ENCODE data around the gene G3BP1. TPM values are rescaled to one million over a fixed set of nuclear protein-coding genes. Genes with fewer than 3 reads are reported as not detected.
A peak's percentile ranks its signal among the peaks of the same experiment; 100 is the strongest.

G3BP1 gene
- 142 and 171 TPM in 2 replicates for polyA plus RNA-seq (2014; cell fraction: cytosol; rRNA removed)
- 75.6 and 89.6 TPM in 2 replicates for polyA plus RNA-seq (2014; cell fraction: nucleus; rRNA removed)

DNA sequence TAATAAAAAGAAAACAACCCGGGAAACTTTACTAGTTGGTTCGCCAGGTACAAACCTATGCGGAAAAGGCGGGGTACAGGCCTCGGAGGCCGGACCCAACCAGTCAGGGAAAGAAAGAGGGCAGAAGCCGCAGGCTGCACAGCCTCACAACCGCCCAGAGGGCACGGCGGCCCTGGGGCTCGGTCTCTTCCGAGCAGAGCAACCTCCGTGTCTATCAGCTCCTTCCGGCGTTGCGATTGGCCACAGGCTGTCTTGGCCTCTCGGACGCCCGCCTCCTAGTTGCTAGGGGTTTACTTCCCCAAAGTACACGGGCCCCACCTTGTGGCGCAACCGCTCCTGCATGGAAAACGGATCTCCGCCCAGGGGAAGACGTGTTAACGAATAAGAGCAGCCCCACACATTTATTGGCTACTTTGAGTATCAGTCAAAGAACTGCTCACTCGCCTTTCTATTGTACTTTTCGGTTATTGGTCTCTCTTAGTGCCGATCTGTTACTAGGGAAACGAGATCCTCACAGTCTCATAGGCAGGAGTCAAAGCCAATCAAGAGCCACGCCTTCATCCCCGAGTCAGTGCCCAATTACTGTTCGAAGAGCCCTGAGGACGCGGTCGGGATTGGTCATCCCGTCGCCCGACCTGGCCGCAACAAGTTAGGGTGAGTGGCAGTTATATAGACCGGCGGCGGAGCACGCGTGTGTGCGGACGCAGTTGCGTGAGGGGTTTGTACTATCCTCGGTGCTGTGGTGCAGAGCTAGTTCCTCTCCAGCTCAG is at the start of gene G3BP1:
G3BP1 (plus strand) TSS at position 696 of the 770 bp plus-strand sequence. CDS start 14,667 bp downstream, outside the sequence.
- peak; percentile 100 for DNase-seq (ENCODE audit: low spot score)

DNA sequence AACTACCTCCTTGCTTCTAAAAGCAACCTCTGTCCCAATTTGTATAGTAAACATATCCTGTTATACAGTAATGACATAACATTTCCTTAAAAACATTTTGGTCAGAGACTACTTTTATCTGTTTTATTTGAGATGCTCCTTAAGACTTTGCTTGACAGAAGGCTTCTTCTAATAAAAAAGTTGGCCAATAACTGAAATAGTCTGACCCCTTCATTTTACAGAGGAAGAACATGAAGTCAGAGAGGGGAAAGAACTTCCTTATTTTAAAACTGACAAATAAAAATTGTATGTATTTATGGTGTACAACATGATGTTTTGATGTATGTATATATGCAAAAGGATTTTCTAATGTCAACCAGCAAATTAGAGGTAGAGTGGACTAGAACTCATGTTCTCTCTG is 49.2 kb upstream of the G3BP1 start:
- DNase-seq (ENCODE audit: low spot score) = no peak

DNA sequence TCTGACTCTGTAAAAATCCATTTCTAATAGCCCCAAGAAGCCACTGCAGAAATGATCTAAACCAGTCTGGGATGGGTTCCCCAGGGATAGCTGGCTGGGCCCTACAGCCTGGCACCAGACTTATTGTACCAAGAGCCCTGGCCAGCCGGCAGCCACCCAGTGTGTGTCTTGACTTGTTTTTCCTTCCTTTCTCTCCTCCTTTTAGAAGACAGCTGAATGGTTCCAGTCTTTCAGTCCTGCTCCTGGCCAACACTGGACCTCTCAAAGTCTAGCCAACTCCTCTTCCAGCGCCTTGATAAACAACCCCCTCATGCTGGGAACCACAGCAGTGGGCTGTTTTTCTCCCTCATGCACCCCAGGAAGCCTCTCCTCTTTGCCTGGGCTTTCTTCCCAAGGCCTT is 47.4 kb upstream of the G3BP1 start:
- DNase-seq (ENCODE audit: low spot score) = no peak

DNA sequence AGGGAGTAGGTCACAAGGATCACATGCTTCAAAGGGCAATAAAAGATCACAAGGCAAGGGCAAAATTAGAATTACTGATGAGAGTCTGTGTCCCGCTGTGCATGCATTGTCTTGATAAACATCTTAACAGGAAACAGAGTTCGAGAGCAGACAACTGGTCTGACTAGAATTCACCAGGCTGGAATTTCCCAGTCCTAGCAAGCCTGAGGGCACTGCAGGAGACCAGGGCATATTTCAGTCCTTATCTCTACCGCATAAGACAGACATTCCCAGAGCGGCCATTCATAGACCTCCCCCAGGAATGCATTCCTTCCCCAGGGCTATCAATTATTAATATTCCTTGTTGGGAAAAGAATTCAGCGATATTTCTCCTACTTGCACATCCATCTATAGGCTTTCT is 42.2 kb upstream of the G3BP1 start:
- peak; percentile 44 for DNase-seq (ENCODE audit: low spot score)

DNA sequence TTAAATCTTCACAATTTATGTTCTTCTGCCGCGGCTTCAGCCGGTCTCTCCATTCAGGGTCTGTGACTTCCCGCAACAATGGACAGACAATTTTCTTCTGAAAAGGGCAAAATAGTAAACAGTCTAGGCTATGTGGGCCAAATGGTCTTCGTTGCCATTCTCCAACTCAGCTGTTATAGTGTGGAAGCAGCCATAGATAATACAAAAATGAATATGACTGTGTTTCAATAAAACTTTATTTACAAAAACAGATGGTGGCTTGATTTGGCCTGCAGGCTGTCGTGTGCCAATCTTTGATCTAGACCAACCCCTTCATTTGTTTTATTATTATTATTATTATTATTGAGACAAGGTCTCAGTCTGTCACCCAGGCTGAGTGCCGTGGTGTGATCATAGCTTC is 41.4 kb upstream of the G3BP1 start:
- DNase-seq (ENCODE audit: low spot score) = no peak

DNA sequence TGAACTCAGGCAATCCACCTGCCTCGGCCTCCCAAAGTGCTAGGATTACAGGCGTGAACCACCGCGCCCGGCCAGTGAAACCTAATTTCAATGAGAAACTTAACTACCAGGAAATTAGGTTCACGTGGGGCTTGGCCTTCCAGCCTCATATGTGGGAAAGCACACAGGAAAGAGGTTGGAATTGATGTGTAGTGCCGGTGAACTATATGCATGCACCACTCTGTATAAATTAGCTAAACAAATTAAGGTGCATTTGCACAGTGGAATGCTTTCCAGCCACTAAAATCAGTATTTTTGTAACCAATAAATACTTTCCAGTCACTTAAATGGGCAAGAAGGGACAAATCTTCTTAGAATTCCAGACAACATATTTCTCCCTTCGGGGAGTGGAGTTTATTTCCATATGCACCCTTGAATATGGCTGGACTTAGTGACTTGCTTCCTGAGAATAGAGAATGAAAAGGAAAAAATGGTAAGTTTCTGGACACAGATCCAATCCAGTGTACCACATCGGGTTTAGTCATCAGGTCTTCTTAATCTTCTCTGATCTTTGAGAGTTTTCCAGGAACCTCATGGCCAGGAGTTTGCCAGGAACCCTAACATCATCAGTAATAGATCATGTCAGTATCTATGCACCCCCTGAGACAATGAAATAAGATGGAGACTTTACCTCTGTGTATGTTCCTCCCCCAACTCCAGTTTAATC is 38.2 kb upstream of the G3BP1 start:
- DNase-seq (ENCODE audit: low spot score) = no peak

DNA sequence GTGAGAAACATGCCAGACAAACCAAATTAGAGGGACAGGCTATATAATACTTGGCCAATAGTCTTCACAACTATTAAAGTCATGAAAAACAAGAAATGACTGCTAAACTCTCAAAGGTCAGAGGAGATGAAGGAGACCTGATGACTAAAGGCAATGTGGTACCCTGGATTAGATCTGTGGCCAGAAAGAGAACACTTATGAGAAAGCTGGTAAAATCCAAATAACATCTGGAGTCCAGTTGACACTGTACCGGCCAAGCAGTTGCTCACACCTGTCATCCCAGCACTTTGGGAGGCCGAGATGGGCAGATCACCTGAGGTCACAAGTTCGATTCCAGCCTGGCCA is 37.7 kb upstream of the G3BP1 start:
- no peak for DNase-seq (ENCODE audit: low spot score)

DNA sequence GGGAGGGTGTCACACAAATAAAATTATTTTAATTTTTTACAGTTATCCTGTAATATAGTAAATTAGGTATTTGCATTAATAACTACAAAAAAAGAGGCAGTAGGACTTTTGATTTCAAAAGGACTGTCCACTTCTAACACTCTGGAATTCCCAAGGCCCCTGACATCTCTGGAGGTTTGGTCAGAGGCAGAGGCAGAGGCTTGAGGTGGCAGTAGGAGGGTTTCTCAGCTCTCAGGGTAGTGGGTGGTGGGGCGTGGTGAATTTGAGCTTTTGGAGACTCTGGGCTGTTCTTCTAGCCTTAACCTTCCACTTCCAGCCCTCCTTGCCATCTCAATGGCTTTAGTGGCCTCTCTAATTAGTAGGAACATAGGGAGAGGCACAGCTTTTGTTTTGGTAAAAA is 36.1 kb upstream of the G3BP1 start:
- DNase-seq (ENCODE audit: low spot score) = no peak

DNA sequence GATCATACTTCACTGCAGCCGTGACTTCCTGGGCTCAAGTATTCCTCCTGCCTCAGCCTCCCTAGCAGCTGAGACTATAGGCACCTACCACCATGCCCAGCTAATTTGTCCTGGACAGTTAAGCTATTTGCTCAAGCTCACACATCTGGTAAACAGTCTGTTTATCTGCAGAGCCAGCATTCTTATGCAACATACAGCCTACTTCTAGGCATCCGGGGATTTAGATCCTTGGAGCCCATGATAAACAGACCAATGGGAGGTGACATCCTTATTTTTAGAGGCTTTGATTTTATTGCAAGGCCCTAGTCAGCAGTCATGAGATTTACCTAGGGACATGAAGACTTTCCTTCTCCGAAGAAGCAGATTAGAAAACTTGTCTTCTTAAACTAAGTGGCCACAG is 34.3 kb upstream of the G3BP1 start:
- no peak for DNase-seq (ENCODE audit: low spot score)

DNA sequence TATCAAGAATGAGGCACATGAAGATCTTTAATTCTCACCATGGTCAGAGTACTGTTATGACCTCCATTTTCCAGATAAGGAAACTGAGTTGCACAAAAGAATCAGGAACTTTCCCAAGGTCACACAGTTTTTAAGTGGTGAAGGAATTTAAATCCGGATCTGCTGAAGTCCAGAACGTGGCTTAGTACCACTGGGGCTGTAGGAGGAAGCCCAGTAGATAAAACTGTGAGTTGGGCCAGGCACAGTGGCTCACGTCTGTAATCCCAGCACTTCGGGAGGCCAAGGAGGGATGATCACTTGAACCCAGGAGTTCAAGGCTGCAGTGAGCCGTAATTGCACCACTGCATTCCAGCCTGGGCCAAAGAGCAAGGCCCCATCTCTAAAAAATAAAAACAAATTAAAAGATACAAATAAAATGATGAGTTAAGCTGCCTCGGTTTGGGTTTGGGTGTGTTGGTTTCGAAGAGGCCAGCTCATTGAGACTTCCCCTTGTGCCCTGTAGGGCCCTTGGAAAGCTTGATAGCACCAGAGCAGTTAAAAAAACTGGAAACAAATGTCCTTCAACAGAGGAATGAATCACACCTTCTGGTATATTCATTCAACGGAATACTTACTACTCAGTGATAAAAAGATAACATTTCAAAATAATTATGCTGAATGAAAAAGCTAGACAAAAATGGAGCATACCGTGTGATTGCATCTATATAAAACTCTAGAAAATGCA is 33.5 kb upstream of the G3BP1 start:
- no peak for DNase-seq (ENCODE audit: low spot score)

DNA sequence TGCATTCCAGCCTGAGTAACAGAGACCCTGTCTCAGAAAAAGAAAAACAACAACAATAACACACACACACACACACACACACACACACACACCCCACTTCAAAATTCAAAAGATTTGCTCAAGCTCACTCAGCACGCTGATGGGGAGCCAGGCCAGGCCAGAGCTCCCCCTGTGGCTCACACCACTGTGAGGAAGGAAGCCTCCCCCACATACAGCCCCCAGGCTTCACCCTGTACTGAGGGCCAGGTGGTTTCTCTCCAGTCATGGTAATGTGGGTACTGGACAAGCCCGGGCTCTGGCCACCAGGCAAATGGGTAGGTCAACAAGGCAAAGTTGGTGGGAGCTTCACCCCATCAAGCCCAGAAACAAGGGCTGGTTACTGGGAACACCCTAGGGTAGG is 32.4 kb upstream of the G3BP1 start:
- no peak for DNase-seq (ENCODE audit: low spot score)

DNA sequence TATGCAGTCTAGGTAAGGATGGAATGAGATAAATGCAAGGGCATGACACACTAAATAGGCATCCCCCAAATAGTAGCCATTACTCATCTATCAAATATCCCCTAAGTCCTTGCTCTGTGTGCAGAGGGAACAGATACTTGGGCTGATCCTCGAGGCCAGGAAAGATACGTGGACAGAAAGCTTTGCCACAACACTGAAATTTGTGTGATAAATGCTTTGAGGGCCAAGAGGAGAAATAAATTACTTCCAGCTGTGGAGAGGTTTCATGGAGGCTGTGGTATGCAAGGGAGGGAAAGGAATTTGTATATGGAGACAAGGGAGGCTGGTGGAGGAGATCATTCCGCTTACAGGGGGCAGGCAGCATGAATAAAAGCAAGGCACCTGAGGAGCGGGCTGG is 31.8 kb upstream of the G3BP1 start:
- no peak for DNase-seq (ENCODE audit: low spot score)

DNA sequence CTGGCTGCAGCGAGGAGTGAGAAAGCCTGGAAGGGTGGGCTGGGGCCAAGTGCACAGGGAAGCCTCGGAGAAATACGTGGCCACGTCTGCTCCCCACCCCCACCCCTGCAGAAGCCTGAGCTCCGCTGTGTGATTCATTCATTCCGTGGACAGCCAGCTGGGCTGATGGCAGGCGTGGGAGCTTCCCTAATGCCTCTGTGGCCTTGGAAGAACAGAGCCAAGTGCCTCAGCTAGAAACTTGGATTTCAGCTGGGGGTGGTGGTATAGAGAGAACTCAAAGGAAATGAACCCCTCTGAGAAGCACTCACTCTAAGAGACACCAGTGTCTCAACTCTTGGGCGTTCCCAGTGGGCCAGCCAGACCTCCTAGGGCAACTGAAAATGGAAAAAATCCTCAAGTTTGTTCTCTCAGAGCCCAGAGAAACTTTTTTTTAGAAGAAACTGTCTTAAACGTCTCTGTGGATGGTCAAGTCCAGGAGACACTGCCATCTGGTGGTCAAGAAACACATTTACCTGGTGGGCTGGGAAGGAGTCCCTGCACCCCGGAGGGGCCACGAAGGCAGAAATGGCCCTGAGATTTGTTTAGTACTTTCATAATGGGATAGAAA is 31.3 kb upstream of the G3BP1 start:
- peak; percentile 58 for DNase-seq (ENCODE audit: low spot score)

DNA sequence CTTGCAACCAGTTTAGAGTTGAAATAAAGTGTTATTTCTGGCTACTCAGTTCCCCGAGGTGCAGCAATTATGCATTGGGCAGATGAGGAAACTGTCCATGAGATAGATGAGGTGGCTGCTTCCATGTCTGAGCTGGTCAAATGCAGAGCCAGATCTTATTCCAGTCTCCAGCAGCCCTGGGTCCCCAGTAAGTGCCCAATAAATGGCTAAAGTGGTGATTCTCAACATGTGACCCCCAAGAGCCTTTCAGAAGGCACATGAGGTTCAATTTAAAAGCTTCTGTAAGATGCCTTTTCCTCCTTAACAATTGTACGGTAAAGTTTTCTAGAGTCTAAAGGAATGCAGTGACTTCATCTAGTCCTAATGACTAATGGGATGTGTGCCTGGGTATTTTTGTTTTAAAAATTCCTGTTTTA is 30.8 kb upstream of the G3BP1 start:
- no peak for DNase-seq (ENCODE audit: low spot score)

DNA sequence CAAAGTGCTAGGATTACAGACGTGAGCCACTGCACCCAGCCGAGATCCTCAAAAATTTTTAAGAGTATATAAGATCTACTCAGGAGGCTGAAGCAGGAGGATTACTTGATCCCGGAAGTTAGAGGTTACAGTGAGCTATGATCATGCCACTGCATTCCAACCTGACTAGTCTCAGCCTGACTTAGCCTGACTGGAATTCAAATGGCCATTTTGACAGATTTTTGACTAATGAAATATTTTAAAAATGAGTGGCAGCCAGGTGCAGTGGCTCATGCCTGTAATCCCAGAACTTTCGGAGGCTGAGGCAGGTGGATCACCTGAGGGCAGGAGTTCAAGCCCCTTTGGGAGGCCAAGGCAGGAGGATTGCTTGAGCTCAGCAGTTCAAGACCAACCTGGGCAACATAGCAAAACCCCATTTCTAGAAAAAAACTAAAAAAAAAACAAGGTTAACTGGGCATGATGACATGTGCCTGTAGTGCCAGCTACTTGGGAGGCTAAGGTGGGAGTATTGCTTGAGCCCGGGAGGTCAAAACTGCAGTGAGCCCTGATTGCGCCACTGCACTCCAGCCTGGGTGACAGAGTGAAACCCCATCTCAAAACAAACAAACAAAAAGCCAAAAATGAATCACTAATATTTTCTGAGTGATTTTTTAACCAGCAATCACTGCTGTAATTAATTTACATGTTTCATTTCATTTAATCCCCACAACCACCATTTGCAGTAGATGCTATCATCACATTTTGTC is 29.9 kb upstream of the G3BP1 start:
- no peak for DNase-seq (ENCODE audit: low spot score)

DNA sequence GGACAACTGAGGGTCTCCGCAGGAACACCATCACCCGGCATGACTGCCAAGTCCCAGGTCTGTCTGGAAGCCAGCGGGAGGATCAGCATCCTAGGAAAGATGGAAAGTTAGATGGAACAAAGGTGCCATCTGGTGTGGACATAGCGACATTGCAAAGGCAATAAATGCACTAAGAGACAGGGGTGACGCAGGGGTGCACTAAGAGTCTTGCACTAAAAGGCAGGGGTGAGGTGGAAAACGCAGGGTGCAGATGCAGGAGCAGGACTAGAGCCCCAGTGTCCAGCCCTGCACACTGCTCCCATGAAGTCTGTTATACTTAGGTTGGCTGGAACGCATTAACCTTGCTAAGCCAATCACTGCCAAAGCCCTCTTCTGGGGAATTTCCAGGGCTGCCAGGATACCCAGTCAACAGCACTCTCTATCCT is 28.9 kb upstream of the G3BP1 start:
- peak; percentile 64 for DNase-seq (ENCODE audit: low spot score)

DNA sequence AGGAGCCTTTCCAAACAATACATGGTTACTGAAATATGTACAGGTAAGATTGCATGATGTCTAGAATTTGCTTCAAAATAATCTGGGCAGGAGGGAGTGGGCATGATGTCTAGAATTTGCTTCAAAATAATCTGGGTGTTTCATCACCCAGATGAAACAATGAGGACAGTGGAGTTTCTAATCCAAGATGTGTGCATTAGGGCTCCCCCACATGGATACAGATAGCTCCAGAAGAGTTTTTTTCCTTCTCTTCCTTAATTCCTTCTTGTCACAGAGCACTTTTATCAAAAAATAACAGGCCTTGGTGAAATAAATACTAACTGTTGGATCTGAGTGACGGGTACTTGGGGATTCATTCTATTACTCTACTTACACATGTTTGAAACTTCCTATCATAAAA is 28.2 kb upstream of the G3BP1 start:
- DNase-seq (ENCODE audit: low spot score) = no peak

DNA sequence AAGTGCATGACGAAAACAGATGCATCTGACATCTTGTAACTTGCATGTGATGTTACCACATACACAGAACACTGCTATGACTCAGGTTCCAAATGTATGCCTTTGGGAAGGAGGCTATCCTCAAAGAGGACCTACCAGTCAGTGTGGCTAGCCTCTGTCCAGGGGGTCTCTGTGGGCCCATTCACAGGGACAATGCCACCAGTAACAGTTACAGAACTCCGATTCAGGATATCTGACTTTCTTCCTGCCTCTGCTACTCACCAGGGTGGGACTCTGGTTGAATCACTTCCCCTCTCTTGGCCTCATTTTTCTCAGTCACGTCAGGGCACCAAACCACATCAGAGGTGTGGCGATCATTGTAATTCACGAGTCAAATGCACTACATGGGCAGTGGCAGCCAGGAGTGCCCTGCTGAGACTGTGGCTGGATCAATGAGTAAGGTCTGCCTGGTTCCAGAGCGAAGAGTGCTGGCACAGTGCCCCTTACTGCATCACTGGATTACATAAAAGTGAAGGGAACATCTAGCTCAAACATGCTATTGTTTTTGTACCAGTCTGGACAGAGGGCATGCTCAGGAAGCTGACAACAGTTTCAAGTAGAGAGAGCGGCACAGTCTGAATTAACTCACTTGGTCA is 26.6 kb upstream of the G3BP1 start:
- no peak for DNase-seq (ENCODE audit: low spot score)

DNA sequence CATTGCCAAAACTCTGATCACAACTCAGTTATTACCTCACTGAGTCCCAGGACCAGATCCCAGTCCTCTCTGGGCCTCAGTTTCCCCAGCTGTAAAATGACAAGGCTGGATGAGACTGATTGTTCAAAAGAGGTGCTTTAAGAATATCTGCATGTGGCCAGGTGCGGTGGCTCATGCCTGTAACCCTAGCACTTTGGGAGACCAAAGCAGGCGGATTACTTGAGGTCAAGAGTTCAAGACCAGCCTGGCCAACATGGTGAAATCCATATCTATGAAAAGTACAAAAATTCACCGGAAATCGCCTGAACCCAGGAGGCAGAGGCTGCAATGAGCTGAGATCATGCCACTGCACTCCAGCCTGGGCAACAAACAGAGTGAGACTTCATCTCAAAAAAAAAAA is 21.6 kb upstream of the G3BP1 start:
- no peak for DNase-seq (ENCODE audit: low spot score)

DNA sequence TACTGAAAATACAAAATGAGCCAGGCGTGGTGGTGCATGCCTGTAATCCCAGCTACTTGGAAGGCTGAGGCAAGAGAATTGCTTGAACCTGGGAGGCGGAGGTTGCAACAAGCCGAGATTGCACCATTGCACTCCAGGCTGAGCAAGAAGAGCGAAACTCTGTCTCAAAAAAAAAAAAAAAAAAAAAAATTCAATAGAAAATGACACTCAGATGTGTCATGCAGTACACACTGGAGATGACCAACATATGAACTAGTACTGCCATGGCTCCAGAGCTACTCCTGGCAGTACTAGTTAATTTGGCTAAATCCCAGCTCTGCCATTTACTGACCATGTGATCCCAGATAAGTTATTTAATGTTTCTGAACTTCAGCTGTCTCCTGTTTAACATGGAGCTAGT is 20.7 kb upstream of the G3BP1 start:
- no peak for DNase-seq (ENCODE audit: low spot score)

DNA sequence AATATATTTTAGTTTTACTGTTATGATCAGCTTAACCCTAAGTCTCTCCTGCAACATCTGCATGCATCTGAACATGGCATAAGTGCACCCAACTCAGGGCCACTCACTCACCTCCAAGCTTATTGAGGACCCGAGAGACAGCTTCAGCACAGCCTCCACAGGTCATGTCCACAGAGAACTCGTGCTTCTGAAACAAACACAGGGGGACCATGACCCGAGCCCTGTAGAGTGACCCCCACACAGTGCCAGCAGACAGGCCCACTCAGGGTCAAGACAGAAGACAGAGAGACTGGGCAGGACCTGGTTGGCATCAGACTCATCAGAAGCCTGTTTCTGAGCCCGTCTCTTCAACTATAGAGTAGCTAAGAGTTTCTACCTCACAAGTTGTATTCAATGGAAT is 20.2 kb upstream of the G3BP1 start:
- no peak for DNase-seq (ENCODE audit: low spot score)

Measured in SK-N-DZ (cell line).